B cell (primary cell): ENCODE data around the gene CCNG1. TPM values are rescaled to one million over a fixed set of nuclear protein-coding genes. Genes with fewer than 3 reads are reported as not detected.

Experiments
- ATAC-seq: fragments of 200-7000 bp; cut with Tn5 transposase; one replicate; pipeline ENCODE4 v1.10.0; 2021; ENCODE audit warnings: low read depth, mild to moderate bottlenecking, moderate number of reproducible peaks, moderate library complexity
- CTCF ChIA-PET: fragments of 350-600 bp; sonication (Branson Sonifier 250); formaldehyde crosslinking; loops from one replicate; lab custom pipeline; 2021; ENCODE audit warnings: antibody characterized with exemption, inconsistent platforms; lab: Charles Lee
- POLR2A ChIA-PET: fragments of 350-600 bp; sonication (Branson Sonifier 250); formaldehyde crosslinking; loops from one replicate; lab custom pipeline; 2021; ENCODE audit warnings: antibody characterized with exemption; lab: Charles Lee
- DNase-seq: peaks from one replicate; pipeline ENCODE4 v3.0.0; 2013
- H2AFZ ChIP-seq: 2 replicates; pipeline ENCODE4 v1.6.1; 2012; ENCODE audit warnings: mild to moderate bottlenecking, low read depth, low read length; ENCODE audit not compliant: insufficient read depth, poor library complexity, severe bottlenecking
- H3K27ac ChIP-seq, 2 donors: 1 replicate in 1 of 2; 2 replicates in 1 of 2; pipeline ENCODE4 v1.5.1; 2012 to 2013; ENCODE audit warnings: low read length in 2 of 2, mild to moderate bottlenecking in 2 of 2, moderate library complexity in 1 of 2
- H3K27me3 ChIP-seq, 4 experiments: fragments of 200-600 bp in 1 of 4; sonication (generic) in 1 of 4; replicated peaks in 1 of 4; 1 replicate in 2 of 4; 2 replicates in 2 of 4; pipeline versions ENCODE4 v1.6.1 to v1.7.0; 2013 to 2016; ENCODE audit warnings: low read length in 3 of 4, mild to moderate bottlenecking in 2 of 4, mixed read lengths in 1 of 4, moderate library complexity in 1 of 4; ENCODE audit not compliant: insufficient read depth in 4 of 4, control insufficient read depth in 3 of 4; ENCODE audit errors: control extremely low read depth in 1 of 4
- H3K36me3 ChIP-seq, 2 experiments: replicated peaks in 1 of 2; 1 replicate in 1 of 2; 2 replicates in 1 of 2; pipeline versions ENCODE4 v1.6.1 to v1.7.1; 2013; ENCODE audit warnings: low read length in 1 of 2; ENCODE audit not compliant: insufficient read depth in 2 of 2, control insufficient read depth in 1 of 2; ENCODE audit errors: control extremely low read depth in 1 of 2, extremely low read depth in 1 of 2
- H3K4me1 ChIP-seq, 2 donors: fragments of 200-600 bp in 1 of 2; sonication (generic) in 1 of 2; 1 replicate in 1 of 2; 2 replicates in 1 of 2; pipeline versions ENCODE4 v1.5.1 to v1.6.1; 2013 to 2017; ENCODE audit warnings: low read length in 2 of 2; ENCODE audit not compliant: control insufficient read depth in 2 of 2, insufficient read depth in 2 of 2
- H3K4me2 ChIP-seq: replicated peaks from 2 replicates; pipeline ENCODE3; 2012; ENCODE audit warnings: mild to moderate bottlenecking, low read depth, low read length; ENCODE audit not compliant: poor library complexity, severe bottlenecking
- H3K4me3 ChIP-seq, 5 experiments: fragments of 200-600 bp in 1 of 5; sonication (generic) in 1 of 5; 1 replicate in 3 of 5; 2 replicates in 2 of 5; pipeline versions ENCODE4 v1.5.1 to v1.7.0; 2011 to 2016; ENCODE audit warnings: low read length in 4 of 5, mild to moderate bottlenecking in 4 of 5, low read depth in 2 of 5, control low read depth in 1 of 5, moderate library complexity in 1 of 5; ENCODE audit not compliant: insufficient read depth in 1 of 5; ENCODE audit errors: control extremely low read depth in 1 of 5, extremely low read depth in 1 of 5
- H3K79me2 ChIP-seq: fragments of 200-600 bp; sonication (generic); one replicate; pipeline ENCODE4 v1.6.0; 2016; ENCODE audit warnings: low read length; ENCODE audit not compliant: control insufficient read depth, insufficient read depth
- H3K9ac ChIP-seq: fragments of 200-600 bp; sonication (generic); 2 replicates; pipeline ENCODE4 v1.6.1; 2017; ENCODE audit warnings: mild to moderate bottlenecking, low read length, moderate library complexity
- H3K9me3 ChIP-seq, 3 donors: one replicate each; pipeline versions ENCODE4 v1.6.1 to v1.7.1; 2013; ENCODE audit warnings: low read length in 2 of 3; ENCODE audit not compliant: control insufficient read depth in 2 of 3, insufficient read depth in 1 of 3; ENCODE audit errors: control extremely low read depth in 1 of 3
- H4K20me1 ChIP-seq: 2 replicates; pipeline ENCODE4 v1.6.0; 2012; ENCODE audit warnings: mild to moderate bottlenecking, low read length; ENCODE audit not compliant: insufficient read depth, control insufficient read depth, poor library complexity, severe bottlenecking
- H3K27ac Mint-ChIP-seq: one replicate; pipeline ENCODE4 v1.8.0; 2021; ENCODE audit warnings: mixed read lengths
- H3K27me3 Mint-ChIP-seq: one replicate; pipeline ENCODE4 v1.8.0; 2021; ENCODE audit warnings: mixed read lengths
- H3K4me1 Mint-ChIP-seq: one replicate; pipeline ENCODE4 v1.8.0; 2021; ENCODE audit warnings: mixed read lengths
- H3K4me3 Mint-ChIP-seq: one replicate; pipeline ENCODE4 v1.8.0; 2021; ENCODE audit warnings: mixed read lengths
- H3K9me3 Mint-ChIP-seq: one replicate; pipeline ENCODE4 v1.8.0; 2022; ENCODE audit warnings: mixed read lengths; ENCODE audit not compliant: insufficient read depth
- EZH2 ChIP-seq: IDR thresholded peaks from 2 replicates; pipeline ENCODE4 v1.6.1; 2012; ENCODE audit warnings: borderline replicate concordance, low read depth, mild to moderate bottlenecking, moderate library complexity, low read length; ENCODE audit not compliant: insufficient read depth, poor library complexity, severe bottlenecking
- WGBS: methylation state at CpG from one replicate; pipeline ENCODE4 v1.1.5; 2013; ENCODE audit warnings: missing lambda C conversion rate; ENCODE audit not compliant: insufficient coverage; 5-methylcytosine and 5-hydroxymethylcytosine counted together
- intact Hi-C: fragments of 100-400 bp; cut with micrococcal nuclease; formaldehyde crosslinking; loops from one replicate; pipeline ENCODE4 v1.10.0; 2022
- polyA plus RNA-seq: library from polyadenylated mRNA; depleted of rRNA; stranded (reverse); fragments of >200 nt; gene quantifications from 2 replicates; pipeline ENCODE4 v1.2.3, GENCODE V29; 2012
- total RNA-seq, 2 donors: library from RNA; stranded (reverse); fragments of 120-200 nt in 1 of 2; gene quantifications; 1 replicate in 1 of 2; 2 replicates in 1 of 2; pipeline versions ENCODE4 v1.2.3 to v1.2.4, GENCODE V29; 2013 to 2022
- TF ChIP-seq, protein P1 (sequence below): fragments of 200-600 bp; IDR thresholded peaks from one replicate; pipeline ENCODE4 v1.8.0; 2022; ENCODE audit warnings: antibody characterized with exemption, mild to moderate bottlenecking

CCNG1 gene
- total and polyA plus RNA-seq, 2 donors (not counting 1 experiment from before 2014, with no cell fraction given): 29.0 to 80.1 TPM

DNA sequence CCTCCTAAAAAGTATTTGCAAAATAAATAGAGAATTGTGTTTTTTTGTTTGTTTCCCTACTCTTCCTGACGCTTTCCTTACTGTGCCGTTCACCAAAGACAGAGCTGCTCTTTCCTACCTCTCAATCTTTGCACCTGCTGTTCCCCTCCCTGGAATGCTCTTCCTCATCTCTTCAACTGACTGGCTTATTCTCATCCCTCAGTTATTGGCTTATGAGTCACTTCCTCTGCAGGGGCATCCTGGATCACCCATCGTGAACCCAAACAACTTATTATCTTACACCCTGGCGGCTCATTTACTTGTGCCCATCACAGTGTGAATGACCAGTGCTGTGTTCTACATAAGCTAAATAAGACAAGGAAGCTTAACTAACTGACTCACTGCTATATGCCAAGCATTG lies 36.1 kb upstream of the CCNG1 start:
- H3K4me3 Mint-ChIP-seq: no peak overlapping the region
- H3K4me3 ChIP-seq: no peak overlapping the region
- H4K20me1 ChIP-seq: no peaks in the 10 kb centered on the region
- ChIA-PET CTCF (no interaction called here), POLR2A (no interaction called here)
- no peak overlapping the region for H3K9ac ChIP-seq
- no peak overlapping the region for H2AFZ ChIP-seq
- H3K27me3 ChIP-seq: no peaks in the 10 kb centered on the region
- H3K4me1 ChIP-seq: no peaks in the 10 kb centered on the region
- no peak overlapping the region for H3K27ac ChIP-seq
- TF ChIP-seq, protein P1, sequence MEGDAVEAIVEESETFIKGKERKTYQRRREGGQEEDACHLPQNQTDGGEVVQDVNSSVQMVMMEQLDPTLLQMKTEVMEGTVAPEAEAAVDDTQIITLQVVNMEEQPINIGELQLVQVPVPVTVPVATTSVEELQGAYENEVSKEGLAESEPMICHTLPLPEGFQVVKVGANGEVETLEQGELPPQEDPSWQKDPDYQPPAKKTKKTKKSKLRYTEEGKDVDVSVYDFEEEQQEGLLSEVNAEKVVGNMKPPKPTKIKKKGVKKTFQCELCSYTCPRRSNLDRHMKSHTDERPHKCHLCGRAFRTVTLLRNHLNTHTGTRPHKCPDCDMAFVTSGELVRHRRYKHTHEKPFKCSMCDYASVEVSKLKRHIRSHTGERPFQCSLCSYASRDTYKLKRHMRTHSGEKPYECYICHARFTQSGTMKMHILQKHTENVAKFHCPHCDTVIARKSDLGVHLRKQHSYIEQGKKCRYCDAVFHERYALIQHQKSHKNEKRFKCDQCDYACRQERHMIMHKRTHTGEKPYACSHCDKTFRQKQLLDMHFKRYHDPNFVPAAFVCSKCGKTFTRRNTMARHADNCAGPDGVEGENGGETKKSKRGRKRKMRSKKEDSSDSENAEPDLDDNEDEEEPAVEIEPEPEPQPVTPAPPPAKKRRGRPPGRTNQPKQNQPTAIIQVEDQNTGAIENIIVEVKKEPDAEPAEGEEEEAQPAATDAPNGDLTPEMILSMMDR: no peak
- TF ChIP-seq EZH2: no peak
- ATAC-seq (no peak), DNase-seq (no peak)
- intact Hi-C loops: no loop called here
- peaks cover 8% of the 10 kb centered on the region for H3K27me3 Mint-ChIP-seq
- H3K27ac Mint-ChIP-seq: no peak overlapping the region
- H3K36me3 ChIP-seq: no peaks in the 10 kb centered on the region
- 92% methylated on average over 4 of the region's 4 CpGs for WGBS
- no peaks in the 10 kb centered on the region for H3K9me3 Mint-ChIP-seq
- H3K4me2 ChIP-seq: no peak overlapping the region
- H3K79me2 ChIP-seq: no peaks in the 10 kb centered on the region
- H3K4me1 Mint-ChIP-seq: no peaks in the 10 kb centered on the region
- no peaks in the 10 kb centered on the region for H3K9me3 ChIP-seq

DNA sequence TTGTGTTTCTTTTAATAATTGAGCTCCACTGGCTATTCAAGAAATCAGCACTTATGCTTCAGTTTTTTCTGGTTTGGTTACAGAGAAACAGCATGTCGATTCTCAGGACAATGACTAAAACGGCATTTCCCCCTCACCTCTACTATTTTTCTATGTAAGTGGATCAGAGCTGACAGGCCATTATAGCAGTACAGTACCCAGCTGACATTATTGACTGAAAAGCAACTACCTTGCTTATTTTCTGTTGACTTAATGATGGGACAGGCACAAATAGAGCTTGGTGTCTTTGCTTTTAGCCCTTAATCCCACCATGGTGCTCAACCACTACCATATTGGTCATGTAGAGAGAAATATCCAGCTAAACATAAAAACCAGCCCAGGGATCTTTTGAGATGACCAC lies 35.4 kb upstream of the CCNG1 start:
- Histone ChIP-seq H3K36me3 (no peaks in the 10 kb centered on the region), H3K4me3 (no peak overlapping the region), H3K9ac (no peak overlapping the region), H3K4me1 (no peaks in the 10 kb centered on the region), H3K9me3 (no peaks in the 10 kb centered on the region), H2AFZ (no peak overlapping the region), H3K79me2 (no peaks in the 10 kb centered on the region), H3K27ac (no peak overlapping the region), H3K4me2 (no peak overlapping the region), H4K20me1 (no peaks in the 10 kb centered on the region), H3K27me3 (no peaks in the 10 kb centered on the region)
- H3K4me1 Mint-ChIP-seq: no peaks in the 10 kb centered on the region
- ChIA-PET POLR2A (no interaction called here), CTCF (no interaction called here)
- intact Hi-C loops: no loop called here
- no peak for TF ChIP-seq EZH2
- TF ChIP-seq, protein P1: no peak
- peaks cover 7% of the 10 kb centered on the region for H3K27me3 Mint-ChIP-seq
- no CpG with 5 or more reads among the region's 2 CpGs for WGBS
- no peak for DNase-seq
- H3K4me3 Mint-ChIP-seq: no peak overlapping the region
- no peak for ATAC-seq
- no peaks in the 10 kb centered on the region for H3K9me3 Mint-ChIP-seq
- H3K27ac Mint-ChIP-seq: no peak overlapping the region
